Stimulated activated naive CD8-positive, alpha-beta T cell treated with anti-CD3 and anti-CD28 coated beads, Interleukin-15, Interleukin-2, amounts not matched to agents 100 U/mL and 50 U/mL, for 24 hours (primary cell): ENCODE data around the gene GNG2.

Source experiments
- ATAC-seq: fragments of 150-1000 bp; cut with Tn5 transposase; one replicate; pipeline ENCODE4 v1.10.0; 2021
- DNase-seq: peaks from one replicate; pipeline ENCODE4 v3.0.0; 2021

GNG2 gene

DNA sequence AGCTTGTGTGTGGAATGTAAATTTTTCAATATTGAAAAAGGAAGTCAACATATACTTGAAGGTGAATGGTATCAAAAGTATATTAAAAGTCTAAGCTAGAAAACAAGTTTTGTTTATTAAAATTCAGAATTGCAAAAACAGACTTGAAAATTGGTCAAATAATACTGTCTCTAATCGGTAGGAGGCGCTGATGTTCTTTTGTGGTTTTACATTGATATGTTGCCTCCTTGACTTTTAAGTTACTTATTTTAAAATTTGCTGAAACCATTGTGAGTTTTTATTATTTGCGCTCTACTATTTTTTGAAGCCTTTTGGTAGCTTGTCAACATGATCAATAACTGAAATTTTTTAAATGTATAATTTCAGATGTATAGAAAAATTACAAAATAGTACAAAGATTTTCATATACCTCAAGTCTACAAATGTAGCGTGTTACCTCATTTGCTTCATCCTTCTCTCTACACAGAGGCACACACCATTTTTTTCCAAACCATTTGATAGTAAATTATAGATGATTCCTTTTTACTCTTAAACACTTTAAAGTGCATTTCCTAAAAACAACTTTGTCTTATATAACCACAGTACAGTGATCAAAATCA, 135.8 kb downstream of the GNG2 start:
- ATAC-seq (no peak), DNase-seq (no peak)

DNA sequence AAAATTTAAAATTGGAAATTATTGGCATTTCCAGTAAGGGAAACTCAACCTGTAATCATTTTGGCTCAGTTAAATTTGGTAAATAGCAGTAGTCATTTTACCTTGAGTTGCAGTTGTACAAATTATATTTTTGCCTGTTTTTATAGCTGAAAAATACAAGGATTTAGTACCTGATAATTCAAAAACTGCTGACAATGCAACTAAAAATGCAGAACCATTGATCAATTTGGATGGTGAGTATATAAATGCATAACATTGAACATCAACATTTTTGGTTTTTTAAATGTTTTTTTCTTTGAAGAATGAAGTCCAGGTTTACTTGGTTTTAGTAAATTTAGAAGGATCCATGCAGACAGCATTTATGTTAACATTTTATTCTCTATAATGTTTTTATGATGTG, 137.9 kb downstream of the GNG2 start:
- no peak for DNase-seq
- ATAC-seq, result no peak

DNA sequence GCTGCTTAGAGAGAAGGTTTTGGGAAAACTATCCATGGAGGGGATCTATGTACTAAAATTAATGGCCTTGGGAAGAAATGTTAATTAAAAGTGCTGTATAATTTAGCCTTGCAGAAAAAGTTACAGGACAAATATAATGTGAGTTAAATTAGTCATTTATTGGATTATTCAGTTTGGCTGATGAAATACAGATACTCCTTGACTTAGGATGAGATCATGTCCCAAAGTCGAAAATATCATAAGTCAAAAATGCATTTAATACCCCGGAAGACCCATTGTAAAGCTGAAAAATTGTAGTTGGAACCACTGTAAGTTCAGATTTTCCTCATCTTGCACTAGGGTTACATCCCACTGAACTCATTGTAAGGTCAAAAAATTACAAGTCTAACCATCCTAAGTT, 138.7 kb downstream of the GNG2 start:
- no peak for DNase-seq

DNA sequence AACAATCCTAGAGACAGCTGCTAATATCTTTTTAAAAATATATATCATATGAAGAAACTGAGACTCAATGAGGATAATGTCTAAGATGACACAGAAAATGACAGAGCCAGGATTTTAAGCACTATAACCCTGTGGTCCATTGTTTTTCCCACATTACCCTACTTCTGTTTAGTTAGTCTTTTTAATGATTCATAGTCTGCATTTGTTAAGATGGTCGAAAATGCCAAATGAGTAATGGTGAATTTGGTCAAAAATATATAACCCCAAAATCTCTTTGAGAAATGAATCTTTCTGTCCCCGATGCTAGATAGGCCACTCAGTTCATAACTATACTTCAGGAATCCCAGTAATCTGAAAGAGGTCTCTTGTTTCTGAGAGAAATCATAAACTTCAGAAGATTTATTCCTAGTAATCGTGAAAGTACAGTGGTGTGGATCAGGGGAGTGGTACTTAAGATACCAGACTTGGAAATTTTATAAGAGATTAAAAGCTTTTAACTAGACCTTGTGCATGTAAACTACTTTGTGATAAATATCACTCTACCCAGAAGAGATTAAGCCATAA, 139.7 kb downstream of the GNG2 start:
- no peak for DNase-seq
- ATAC-seq, result no peak

More for the DNA sequence above, 138.7 kb downstream of the GNG2 start:
- no peak for ATAC-seq

DNA sequence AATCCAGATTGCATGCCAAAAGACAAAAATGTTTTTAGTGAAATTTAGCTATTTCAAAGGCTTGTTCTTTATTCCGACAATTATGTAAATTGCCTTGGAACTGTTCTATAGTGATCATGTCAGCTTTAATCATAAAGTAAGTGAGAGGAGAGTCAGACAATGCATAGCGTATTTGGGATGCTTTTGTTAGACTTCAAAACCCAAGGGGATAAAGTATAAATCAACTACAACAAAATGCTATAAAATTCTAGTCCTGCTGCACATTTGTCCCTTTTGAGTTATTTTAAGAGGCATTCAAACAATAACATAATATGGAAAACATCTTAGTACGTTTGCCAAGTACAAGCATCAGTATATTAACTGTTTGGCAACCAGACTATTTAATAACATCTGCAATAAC, 140.3 kb downstream of the GNG2 start:
- DNase-seq (no peak), ATAC-seq (no peak)

DNA sequence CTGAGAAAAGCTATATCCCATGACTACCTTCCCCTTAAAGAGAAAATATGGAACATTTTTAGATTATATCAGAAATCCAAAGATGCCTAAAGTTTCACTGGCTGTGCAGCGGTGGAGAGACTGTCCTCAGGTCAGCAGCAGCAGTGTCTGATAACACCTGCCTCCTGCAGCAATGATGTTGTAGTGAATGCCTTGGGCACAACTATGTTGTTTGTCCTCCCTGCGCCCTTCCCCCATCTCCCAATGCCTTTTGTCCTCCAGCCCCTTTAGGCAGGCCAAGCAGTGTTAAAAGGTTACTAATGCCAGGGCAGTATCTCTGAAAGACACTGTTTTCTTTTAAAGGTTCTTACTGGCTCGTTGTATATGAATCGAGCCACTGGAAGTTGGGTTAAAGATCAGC, 142.1 kb downstream of the GNG2 start:
- DNase-seq, result no peak
- no peak for ATAC-seq

DNA sequence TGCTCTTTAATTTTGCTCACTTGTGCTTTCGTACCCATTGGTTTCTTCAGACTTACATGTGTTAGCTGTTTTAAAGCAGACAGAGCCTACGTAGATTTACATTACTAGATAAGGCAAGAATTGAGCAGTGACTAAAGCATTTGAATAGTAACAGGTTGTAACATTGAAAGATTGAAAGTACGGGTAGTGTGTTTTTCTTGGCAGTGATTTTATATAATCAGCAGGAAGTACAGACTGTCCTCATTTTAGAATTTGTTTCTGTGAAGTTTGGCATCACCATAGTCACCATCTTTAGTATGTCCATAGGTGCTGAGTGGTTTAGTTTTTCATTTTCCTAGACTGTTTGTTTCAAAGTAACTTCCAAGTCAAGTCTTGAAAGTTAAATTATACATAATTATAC, 142.9 kb downstream of the GNG2 start:
- no peak for DNase-seq
- ATAC-seq, result no peak

DNA sequence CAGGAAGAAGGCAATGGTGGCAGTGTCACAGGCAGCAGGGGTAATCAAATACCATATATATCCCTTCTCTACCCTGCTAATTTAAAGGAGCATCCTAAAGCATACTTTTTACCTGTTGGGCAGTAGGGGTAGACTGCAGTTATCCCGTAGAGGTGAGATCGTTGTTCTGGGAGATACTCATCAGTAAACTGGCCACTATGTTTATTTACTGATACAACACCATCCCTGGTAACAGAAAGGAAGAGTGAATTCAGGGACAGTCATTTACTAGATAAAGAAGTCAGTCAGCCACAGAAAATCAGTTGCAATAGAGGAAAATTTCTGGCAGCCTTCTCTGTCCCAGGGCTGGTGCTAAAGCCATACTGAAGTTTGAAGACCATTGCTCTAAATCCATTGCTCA, 145.2 kb downstream of the GNG2 start:
- ATAC-seq, result no peak
- DNase-seq, result no peak

DNA sequence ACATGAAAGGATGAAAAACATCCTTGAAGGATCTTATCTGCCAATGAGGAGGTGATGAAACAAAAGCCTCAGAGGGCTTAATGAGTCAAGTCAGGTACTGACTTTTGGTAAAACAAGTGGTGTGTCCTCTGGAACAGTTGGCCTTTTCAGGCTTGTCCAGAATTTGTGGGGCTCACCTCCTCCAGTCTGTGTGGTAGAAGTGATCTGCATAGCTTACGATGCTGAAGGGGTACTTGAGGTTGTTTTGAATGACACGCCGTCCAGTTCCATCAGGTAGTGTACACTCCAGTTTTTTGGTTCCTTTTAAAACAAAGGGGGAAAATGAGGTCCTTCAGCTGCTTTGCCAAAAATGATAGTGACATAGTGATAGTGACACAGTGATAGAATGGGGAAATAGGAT, 145.9 kb downstream of the GNG2 start:
- ATAC-seq, result no peak
- no peak for DNase-seq

DNA sequence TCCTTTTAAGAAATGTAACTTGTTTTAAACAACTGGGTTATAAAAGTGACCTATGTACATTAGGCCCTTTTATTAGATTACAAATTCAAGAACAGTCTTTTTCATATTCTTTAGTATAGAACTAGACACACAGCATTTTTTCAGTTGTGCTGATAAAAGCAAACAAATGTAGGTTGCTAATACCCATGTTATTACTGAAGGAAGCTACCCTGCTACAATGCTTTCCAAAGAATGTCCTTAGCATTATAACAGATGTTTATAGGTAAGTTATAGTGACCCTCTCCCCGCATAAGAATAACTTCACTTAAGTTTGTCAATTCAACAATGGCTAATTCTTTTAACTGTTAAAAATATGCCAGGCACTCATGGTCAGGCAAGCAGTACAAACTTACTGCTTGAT, 146.8 kb downstream of the GNG2 start:
- no peak for DNase-seq
- no peak for ATAC-seq

DNA sequence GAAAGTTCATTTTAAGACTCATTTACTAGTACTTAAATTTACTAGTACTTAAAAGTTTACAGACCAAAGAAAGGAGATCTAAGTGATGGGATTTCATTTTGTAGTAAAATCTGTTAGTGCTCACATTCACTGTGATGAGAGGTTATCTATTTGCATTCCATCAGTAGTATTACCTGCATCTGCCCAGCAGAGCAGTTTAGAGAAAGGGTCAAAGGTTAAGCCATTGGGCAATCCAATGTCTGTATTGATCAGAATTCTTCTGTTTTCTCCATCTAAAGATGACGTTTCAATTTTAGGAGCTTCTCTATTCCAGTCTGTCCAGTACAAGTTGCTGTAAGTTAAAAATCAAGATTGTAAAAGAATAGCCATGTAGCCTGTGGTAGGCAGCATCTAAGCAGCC, 147.2 kb downstream of the GNG2 start:
- DNase-seq (no peak), ATAC-seq (no peak)

DNA sequence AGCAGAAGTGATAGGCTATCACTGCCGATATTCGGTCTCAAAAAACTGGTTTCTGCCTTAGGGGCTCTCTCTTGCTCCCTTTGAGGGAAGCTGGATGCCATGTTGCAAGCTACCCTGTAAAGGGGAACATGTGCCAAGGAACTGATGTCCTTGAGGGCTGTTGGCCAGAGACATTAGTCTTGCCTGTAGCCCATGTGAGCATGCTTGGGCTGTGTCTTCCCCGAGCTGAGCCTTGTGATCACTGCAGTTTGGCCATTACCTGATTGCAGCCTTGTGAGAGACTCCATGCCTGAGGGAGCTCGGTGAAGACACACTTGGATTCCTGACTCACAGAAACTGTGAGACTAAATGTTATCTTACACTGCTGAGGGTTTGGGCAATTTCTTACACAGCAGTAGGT, 147.7 kb downstream of the GNG2 start:
- ATAC-seq (no peak), DNase-seq (no peak)

DNA sequence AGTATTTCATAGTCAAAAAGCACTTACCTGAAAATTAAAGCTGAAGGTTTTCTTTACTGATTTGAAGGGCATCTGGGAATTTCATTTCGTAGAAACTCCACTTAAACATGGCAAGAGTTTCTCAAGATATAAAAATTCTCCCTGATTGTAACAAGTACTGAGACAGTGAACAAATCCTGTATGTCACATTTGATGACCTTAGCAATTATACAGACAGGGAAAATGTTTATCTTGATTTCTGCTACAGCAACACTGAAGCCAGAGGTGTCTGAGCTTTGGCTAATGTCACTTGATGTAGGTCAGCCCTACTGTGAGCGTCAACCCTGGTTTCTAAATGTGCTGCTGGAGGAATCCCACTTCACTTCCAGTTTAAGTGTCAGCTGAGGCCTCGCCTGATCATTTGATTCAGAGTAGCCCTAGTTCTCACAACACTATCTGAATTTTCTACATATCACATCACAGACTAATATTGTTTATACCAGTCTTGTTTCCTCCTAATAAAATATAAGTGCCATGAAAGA, 149.8 kb downstream of the GNG2 start:
- ATAC-seq (no peak), DNase-seq (no peak)

DNA sequence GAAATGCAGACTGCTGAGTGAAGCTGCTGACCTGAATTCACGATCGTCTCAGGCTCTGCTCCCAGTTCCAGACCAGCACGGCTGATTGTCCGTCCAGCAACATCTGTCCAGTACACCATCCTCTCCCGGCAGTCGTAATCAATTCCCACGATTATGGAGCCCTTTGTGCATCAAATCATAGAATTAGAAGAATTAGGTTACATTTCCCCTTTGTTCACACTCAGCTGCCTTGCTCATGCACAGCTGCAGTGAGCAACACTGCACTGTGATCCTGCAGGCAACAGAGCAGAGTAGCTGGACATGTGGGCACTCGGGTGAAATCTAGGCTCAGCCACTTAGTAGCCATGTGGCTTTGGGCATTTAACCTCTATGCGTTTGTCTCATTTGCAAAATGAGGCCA, 151.1 kb downstream of the GNG2 start:
- DNase-seq (no peak), ATAC-seq (no peak)

DNA sequence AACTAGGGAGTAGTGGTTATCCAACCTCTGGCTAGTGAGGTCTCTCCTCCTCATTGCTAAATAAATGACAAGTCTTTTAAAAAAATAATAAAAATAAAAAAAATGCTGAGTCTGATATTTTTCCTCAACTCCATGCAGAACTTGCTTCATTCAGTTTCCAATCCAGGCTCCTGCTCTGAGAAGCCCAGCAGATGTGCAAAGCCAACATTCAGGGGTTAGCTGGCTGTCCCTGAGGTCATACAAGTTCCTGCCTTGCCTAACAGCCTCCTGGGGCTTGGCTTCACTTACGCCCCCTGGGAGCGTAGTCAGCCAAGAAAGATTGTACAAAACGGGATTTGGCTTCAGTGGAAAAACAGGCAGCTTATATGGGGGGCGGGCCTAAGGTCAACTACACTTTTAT, 152.2 kb downstream of the GNG2 start:
- DNase-seq (no peak), ATAC-seq (no peak)

DNA sequence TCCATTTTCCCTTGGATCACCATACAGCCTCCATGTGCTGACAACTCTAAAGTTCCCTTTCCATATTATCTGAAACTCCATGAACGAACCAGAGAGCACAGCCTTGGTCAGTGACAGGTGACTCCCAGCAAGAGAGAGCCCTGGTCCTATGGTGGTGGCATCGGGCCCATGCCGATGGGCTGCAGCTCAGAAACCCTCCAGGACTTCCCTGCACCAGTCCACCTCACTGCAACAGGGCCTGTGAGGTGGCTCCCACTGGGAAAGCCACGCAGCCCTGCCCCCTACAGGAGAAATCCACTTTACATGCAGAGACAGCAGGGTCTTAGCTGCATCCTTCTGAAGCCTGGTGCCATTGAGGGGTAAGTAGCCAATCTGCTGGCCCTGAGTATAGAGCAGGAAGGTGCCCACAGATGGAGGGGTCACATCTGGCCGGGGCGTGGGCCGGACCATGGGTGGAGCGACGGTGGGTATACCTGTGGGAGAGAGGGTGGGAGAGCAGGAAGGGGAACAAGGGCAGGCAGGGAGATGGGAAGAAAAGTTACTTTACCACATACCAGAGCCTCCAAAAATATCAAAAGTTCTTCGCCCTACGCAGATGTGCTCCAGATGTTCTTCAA, 153.7 kb downstream of the GNG2 start:
- DNase-seq, result no peak
- no peak for ATAC-seq

DNA sequence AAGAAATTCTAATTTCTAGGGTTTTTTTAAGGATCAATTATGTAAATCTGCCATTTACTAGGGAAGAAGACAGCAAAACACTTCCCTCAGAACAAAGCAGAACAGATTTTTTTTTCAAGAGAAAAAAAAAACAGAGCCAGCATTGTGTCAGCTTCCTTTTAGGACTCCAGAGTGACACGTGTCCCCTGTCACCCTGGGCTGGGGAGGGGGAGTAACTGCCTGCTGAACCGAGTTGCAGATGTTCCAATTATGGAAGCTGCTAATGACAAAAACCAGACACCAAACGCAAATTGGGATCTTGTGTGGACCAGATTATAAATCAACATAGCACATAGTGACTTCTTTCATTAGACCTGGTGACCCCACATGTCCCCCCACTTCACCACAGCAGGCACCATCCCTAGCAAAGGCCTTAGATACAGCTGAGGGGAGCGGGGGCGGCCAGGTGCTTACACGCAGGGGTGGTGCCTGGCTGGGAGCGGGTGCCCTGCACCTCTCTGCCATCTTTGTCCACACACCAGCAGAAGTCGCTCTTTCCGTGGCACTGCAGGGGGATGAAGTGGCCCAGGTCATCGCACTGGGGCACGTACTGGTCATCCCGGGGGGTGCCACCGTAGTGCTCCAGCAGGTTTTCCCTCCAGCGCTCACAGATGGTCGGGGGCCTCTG, 154.3 kb downstream of the GNG2 start:
- DNase-seq (no peak), ATAC-seq (no peak)

DNA sequence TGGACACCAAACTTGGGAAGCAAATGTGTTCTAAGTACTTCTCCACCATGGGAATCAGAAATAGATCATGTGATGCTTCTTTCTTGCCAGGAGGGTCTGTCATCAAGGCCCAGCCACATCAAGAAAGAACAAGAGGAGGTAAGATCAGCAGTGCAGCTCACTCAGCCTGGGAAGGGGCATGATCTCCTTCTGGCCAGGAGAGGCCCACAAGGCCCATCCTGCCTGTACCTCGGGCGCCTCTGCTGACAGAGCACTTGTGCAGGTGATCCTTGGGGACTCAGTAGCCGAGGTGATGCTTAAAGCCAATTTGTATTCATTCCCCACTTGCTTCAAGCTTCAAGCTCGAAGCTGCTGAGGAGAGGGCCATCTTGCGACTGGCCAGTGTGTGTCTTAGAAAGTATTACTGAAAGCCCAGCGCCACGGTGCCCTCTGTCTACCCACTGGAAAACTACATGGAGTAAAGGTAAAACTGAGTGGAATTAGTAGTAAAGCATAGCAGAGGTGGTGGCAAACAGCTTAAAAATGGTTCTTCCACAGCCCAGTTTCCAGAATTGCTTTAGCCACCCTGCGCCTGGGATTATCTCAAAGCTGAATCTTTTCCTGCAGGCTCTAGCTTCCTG, 155.1 kb downstream of the GNG2 start:
- ATAC-seq, result no peak
- DNase-seq, result no peak

DNA sequence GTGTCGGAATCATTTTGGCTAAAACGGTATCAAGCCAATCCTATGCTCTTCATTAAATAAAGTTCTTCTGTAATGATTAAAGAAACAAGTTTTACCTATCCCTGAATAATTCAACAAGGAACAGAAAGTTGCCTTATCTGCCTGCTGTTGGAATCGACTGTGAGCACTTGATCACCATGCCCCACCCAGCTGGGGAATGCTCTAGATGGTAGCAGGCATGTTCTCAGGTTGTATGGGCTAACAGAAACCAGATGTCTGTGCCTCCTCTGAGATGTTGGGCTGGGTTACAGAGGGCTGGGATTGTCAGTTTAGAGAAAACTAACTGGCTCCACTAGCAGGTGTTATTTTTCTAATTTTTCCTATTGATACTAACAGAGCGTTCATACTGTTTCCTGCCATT, 157.8 kb downstream of the GNG2 start:
- no peak for DNase-seq
- ATAC-seq, result no peak

DNA sequence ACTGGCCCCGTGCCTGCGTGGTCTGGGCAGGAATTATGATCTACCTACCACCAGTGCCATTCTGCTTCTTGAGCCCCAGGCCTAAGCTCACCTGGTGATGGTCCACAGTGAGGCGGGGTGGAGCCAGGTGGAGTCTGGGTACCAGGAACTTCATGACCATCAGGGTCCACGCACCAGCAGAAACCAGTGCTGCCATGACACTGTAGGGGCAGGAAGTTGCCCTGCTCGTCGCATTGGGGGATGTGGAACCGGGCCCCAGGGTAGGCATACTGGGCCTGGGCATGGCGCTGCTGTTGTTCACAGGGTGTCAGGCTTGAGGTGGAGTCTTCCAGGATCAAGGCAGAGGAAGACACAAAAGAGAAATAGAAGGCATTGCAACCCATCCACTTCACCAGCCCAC, 158.6 kb downstream of the GNG2 start:
- DNase-seq, result no peak
- no peak for ATAC-seq
